HepG2 (cell line): ENCODE data around the gene ZNF597. TPM values are rescaled to one million over a fixed set of nuclear protein-coding genes. Genes with fewer than 3 reads are reported as not detected.

Source experiments
- ATAC-seq: fragments of 200-7000 bp; cut with Tn5 transposase; 3 replicates; pipeline ENCODE4 v1.9.1; 2020; ENCODE audit warnings: mild to moderate bottlenecking, moderate library complexity
- BruUV-seq: library from RNA; stranded (reverse); fragments of 400-500 nt; replicated peaks from 2 replicates; lab custom pipeline; 2021; lab: Mats Ljungman, UMichigan
- CTCF ChIA-PET: fragments of 300-600 bp; formaldehyde crosslinking; extraction: SDS; loops from one replicate; lab custom pipeline; 2021; ENCODE audit warnings: low total read pairs, inconsistent platforms, low intra/inter-chr PET ratio; lab: Yijun Ruan, JAX
- POLR2A ChIA-PET: fragments of 350-600 bp; sonication (Branson Sonifier 250); formaldehyde crosslinking; loops from one replicate; lab custom pipeline; 2020; ENCODE audit warnings: antibody characterized with exemption, inconsistent platforms; lab: Yijun Ruan, JAX
- DNase-seq: peaks from one replicate; pipeline ENCODE4 v3.0.0-alpha.2; 2015; ENCODE audit warnings: low spot score
- FAIRE-seq: peaks from 3 replicates; lab custom pipeline; 2011; peaks lifted over from hg19 to GRCh38; lab: Jason Lieb, UNC
- H2AFZ ChIP-seq: one replicate; pipeline ENCODE4 v1.6.1; 2011; ENCODE audit warnings: low read length, inconsistent platforms
- H3K27ac ChIP-seq: fragments of 300-600 bp; 3 replicates; pipeline ENCODE4 v1.8.0; 2011; ENCODE audit warnings: mixed run types, mild to moderate bottlenecking, mixed read lengths, low read length, inconsistent platforms; ENCODE audit not compliant: insufficient read depth; ENCODE audit errors: extremely low read length
- H3K27me3 ChIP-seq, 2 experiments: fragments of 200-600 bp in 1 of 2; 2 replicates in 1 of 2; 3 replicates in 1 of 2; pipeline versions ENCODE4 v1.6.0 to v1.8.0; 2011; ENCODE audit warnings: low read length in 2 of 2, mild to moderate bottlenecking in 2 of 2, moderate library complexity in 2 of 2, inconsistent platforms in 1 of 2; ENCODE audit not compliant: insufficient read depth in 2 of 2, control insufficient read depth in 1 of 2
- H3K36me3 ChIP-seq, 2 experiments: fragments of 200-600 bp in 1 of 2; replicated peaks in 1 of 2; 2 replicates in 1 of 2; 3 replicates in 1 of 2; pipeline versions ENCODE4 v1.5.1 to v1.8.0; 2011; ENCODE audit warnings: low read length in 2 of 2, inconsistent platforms in 1 of 2; ENCODE audit not compliant: insufficient read depth in 2 of 2, control insufficient read depth in 1 of 2
- H3K4me1 ChIP-seq: 2 replicates; pipeline ENCODE4 v1.5.1; 2012; ENCODE audit warnings: low read length, inconsistent platforms; ENCODE audit not compliant: insufficient read depth
- H3K4me2 ChIP-seq: 2 replicates; pipeline ENCODE4 v1.6.0; 2011; ENCODE audit warnings: low read depth, low read length, inconsistent platforms
- H3K4me3 ChIP-seq, 3 experiments: fragments of 200-600 bp in 1 of 3; sonication (generic), shearing (Covaris generic) in 1 of 3; replicated peaks in 1 of 3; 2 replicates each; pipeline ENCODE4 v1.5.1; 2011 to 2016; ENCODE audit warnings: low read length in 3 of 3, inconsistent platforms in 2 of 3, low read depth in 2 of 3, mild to moderate bottlenecking in 2 of 3, control low read depth in 1 of 3, mixed read lengths in 1 of 3; ENCODE audit not compliant: insufficient read depth in 1 of 3
- H3K79me2 ChIP-seq: one replicate; pipeline ENCODE4 v1.6.1; 2011; ENCODE audit warnings: low read length, inconsistent platforms; ENCODE audit not compliant: insufficient read depth
- H3K9ac ChIP-seq: 2 replicates; pipeline ENCODE4 v1.6.0; 2011; ENCODE audit warnings: mild to moderate bottlenecking, low read depth, low read length, inconsistent platforms; ENCODE audit not compliant: insufficient read depth
- H3K9me3 ChIP-seq: 2 replicates; pipeline ENCODE4 v1.5.1; 2012; ENCODE audit warnings: mild to moderate bottlenecking, low read length
- H4K20me1 ChIP-seq: 2 replicates; pipeline ENCODE4 v1.6.0; 2011; ENCODE audit warnings: inconsistent platforms, mild to moderate bottlenecking, low read length, moderate library complexity; ENCODE audit not compliant: insufficient read depth
- ASH2L ChIP-seq: fragments of 300-600, 200-600 bp; sonication (generic); IDR thresholded peaks from 2 replicates; pipeline ENCODE4 v1.7.0; 2017; ENCODE audit warnings: low read depth, mild to moderate bottlenecking, moderate library complexity, mixed read lengths, low read length; ENCODE audit not compliant: insufficient read length
- FOXM1 ChIP-seq: sonication (generic); formaldehyde crosslinking; IDR thresholded peaks from 2 replicates; pipeline ENCODE4 v1.5.0; 2020; ENCODE audit warnings: missing genetic modification reagents
- ISL2 ChIP-seq: sonication (generic); formaldehyde crosslinking; IDR thresholded peaks from 2 replicates; pipeline ENCODE4 v1.5.0; 2020; ENCODE audit warnings: missing genetic modification reagents
- PCBP1 ChIP-seq: fragments of 200-400 bp; formaldehyde crosslinking; IDR thresholded peaks from 2 replicates; pipeline ENCODE4 v1.6.1; 2017; ENCODE audit warnings: mild to moderate bottlenecking, low read depth, low read length, borderline replicate concordance
- RBM22 ChIP-seq: fragments of 200-400 bp; formaldehyde crosslinking; optimal IDR thresholded peaks from 2 replicates; pipeline ENCODE3; 2017; ENCODE audit warnings: mild to moderate bottlenecking, low read length, moderate library complexity
- ZNF629 ChIP-seq: sonication (generic); formaldehyde crosslinking; conservative IDR thresholded peaks from 2 replicates; pipeline ENCODE4 v1.5.0; 2020; ENCODE audit warnings: missing genetic modification reagents
- WGBS: methylation state at CpG from one replicate; pipeline ENCODE4 v1.1.6; 2017; ENCODE audit warnings: low lambda C conversion rate; 5-methylcytosine and 5-hydroxymethylcytosine counted together
- in situ Hi-C: cut with HindIII; loops from 2 replicates; pipeline ENCODE4 v1.10.0; 2017; ENCODE audit warnings: low pct_unique_long_range_greater_than_20kb; ENCODE audit not compliant: extremely low pct_ligation_motif_present
- intact Hi-C: fragments of 100-400 bp; cut with micrococcal nuclease; formaldehyde crosslinking; loops from one replicate; pipeline ENCODE4 v1.10.0; 2022; ENCODE audit not compliant: unreplicated experiment
- polyA plus RNA-seq, 8 experiments: library from polyadenylated mRNA; depleted of rRNA in 3 of 8; stranded (reverse) in 7 of 8; unstranded in 1 of 8; fragments of >200 nt; fragmentation: Illumina TruSeq in 4 of 8; extraction: Trizol in 4 of 8; gene quantifications; 2 replicates each; pipeline versions ENCODE4 v1.2.1 to v1.2.3, GENCODE V29; 2011 to 2016; ENCODE audit warnings: low read depth in 4 of 8, missing spikeins in 1 of 8, mixed read lengths in 1 of 8; ENCODE audit not compliant: insufficient read depth in 1 of 8
- total RNA-seq, 5 experiments: library from RNA; depleted of rRNA; stranded (reverse); fragments of >200 nt; fragmentation: Illumina TruSeq; extraction: Trizol; gene quantifications; 2 replicates each; pipeline ENCODE4 v1.2.3, GENCODE V29; 2016; ENCODE audit warnings: low read depth in 1 of 5
- TF ChIP-seq, protein P1 (sequence below): sonication (generic); formaldehyde crosslinking; IDR thresholded peaks from 2 replicates; pipeline ENCODE4 v1.8.0; 2022; ENCODE audit warnings: missing genetic modification reagents, mild to moderate bottlenecking, inconsistent platforms, borderline replicate concordance
- TF ChIP-seq, protein P2 (sequence below): sonication (generic); formaldehyde crosslinking; IDR thresholded peaks from 2 replicates; pipeline ENCODE4 v1.5.1; 2020; ENCODE audit warnings: mild to moderate bottlenecking, missing genetic modification reagents, moderate library complexity
- TF ChIP-seq, protein P3 (sequence below): sonication (generic); formaldehyde crosslinking; IDR thresholded peaks from 2 replicates; pipeline ENCODE4 v1.4.0; 2020; ENCODE audit warnings: missing genetic modification reagents

ZNF597 gene
- total and polyA plus RNA-seq, 2 of the 13 experiments (the other 11 are each of a cell fraction or from before 2014, with no cell fraction given), result 1.3 to 2.4 TPM

DNA sequence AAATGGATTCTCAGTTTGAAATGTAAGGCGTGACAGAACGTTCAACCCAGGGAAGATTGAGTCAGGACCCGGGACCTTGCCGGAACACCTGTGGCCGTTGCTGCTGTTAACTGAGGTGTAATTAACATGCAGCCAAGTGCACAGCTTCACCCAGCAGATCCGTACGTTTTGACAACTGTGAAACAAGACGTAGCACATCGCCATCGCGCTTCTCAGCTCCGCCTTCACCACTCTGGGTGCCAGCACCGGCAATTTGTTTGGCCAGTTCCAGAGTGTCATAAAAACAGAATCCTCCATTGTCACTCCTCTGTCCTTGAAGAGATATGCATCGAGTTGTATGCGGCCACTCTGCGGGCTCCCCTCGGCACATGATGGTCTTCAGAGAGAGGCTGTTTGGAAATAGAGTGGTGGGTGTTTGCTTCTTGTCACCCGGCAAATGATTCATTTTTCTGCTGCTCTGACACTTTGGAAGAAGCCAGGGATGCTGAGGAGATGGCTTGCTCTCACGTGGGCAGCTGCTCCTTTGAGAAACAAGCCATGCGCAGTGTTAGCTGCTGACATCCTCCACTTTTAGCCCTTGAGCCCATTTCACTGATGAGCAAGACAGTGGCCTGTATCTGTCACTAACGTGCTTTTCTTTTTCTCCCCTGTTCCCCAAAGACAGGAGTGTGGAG is 22.7 kb upstream of the ZNF597 start:
- no peak overlapping the region for H3K27ac ChIP-seq
- H3K9ac ChIP-seq, result no peak overlapping the region
- POLR2A ChIA-PET, result interaction anchor here (1.5 to 1.6 kb wide), 2 partner anchors 9 to 202 kb away, joined by 3 to 4 read pairs; no protein-coding TSS in a partner anchor
- intact Hi-C loops, result no loop called here
- H3K4me1 ChIP-seq, result peaks cover 43% of the 10 kb centered on the region
- H2AFZ ChIP-seq, result no peak overlapping the region
- H3K79me2 ChIP-seq, result peaks cover 96% of the 10 kb centered on the region
- peaks cover 8 to 36% of the 10 kb centered on the region in 2 experiments for H3K36me3 ChIP-seq
- BruUV-seq, result no TSS peak
- H3K27me3 ChIP-seq, result no peaks in the 10 kb centered on the region
- H3K4me2 ChIP-seq, result no peak overlapping the region
- peak; percentile 14; the same call in 1 of the 2 replicates for TF ChIP-seq ZNF629 (CRISPR knock-in tag)
- TF ChIP-seq, protein P1, sequence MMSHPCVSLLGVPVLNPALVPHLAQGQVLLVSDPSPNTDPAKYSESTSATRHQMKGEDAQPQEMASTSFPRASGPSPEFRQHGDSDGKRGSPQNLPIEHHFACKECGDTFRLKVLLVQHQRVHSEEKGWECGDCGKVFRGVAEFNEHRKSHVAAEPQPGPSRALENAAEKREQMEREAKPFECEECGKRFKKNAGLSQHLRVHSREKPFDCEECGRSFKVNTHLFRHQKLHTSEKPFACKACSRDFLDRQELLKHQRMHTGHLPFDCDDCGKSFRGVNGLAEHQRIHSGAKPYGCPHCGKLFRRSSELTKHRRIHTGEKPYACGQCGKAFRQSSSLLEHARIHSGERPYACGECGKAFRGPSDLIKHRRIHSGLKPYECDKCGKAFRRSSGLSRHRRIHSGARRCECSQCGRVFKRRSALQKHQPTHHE (CRISPR knock-in tag), result no peak
- TF ChIP-seq PCBP1, result no peak
- peak; percentile 4 for TF ChIP-seq RBM22
- TF ChIP-seq, all 625 proteins: peak for 2
- no peak for ATAC-seq
- no peak for FAIRE-seq
- no peak for DNase-seq
- H4K20me1 ChIP-seq, result peaks cover 90% of the 10 kb centered on the region
- H3K4me3 ChIP-seq, result no peak overlapping the region
- H3K9me3 ChIP-seq, result no peaks in the 10 kb centered on the region
- 97% methylated on average over 18 of the region's 21 CpGs for WGBS
- CTCF ChIA-PET, result no interaction called here
- in situ Hi-C loops, result no loop called here

DNA sequence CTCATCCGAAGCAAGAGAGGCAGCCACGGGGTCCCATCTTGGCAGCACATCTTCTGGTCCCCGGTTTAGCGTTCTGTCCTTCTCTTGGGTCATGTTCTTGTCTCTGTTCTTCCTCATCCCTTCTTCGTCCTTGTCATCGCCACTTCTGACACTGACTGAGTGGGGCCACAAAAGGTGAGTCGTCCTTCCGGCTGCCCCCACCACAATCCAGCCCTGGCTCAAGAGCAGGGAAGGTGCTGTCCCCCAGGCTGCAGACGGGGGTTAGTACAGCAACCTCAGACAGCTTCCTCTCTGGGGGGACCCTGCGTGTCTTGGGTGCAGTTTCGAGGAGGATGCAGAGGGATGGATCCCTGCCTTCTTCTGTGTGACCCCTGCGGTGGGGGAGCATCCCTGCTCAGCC is 22.0 kb upstream of the ZNF597 start:
- Histone ChIP-seq H3K9ac (no peak overlapping the region), H3K79me2 (peaks cover 96% of the 10 kb centered on the region), H3K9me3 (no peaks in the 10 kb centered on the region), H3K27me3 (no peaks in the 10 kb centered on the region), H3K4me2 (no peak overlapping the region), H3K4me3 (no peak overlapping the region), H3K4me1 (peaks cover 51% of the 10 kb centered on the region), H2AFZ (no peak overlapping the region), H4K20me1 (peaks cover 90% of the 10 kb centered on the region), H3K27ac (no peak overlapping the region), H3K36me3 (peaks cover 8 to 36% of the 10 kb centered on the region in 2 experiments)
- DNase-seq (no peak), FAIRE-seq (no peak), ATAC-seq (no peak)
- intact Hi-C loops (no loop called here), in situ Hi-C loops (no loop called here)
- ChIA-PET CTCF (no interaction called here), POLR2A (no interaction called here)
- 97% methylated on average over 12 of the region's 12 CpGs for WGBS
- no TSS peak for BruUV-seq
- TF ChIP-seq FOXM1 (CRISPR knock-in tag) (no peak), ISL2 (CRISPR knock-in tag) (no peak), ASH2L (no peak)
- TF ChIP-seq, protein P2, sequence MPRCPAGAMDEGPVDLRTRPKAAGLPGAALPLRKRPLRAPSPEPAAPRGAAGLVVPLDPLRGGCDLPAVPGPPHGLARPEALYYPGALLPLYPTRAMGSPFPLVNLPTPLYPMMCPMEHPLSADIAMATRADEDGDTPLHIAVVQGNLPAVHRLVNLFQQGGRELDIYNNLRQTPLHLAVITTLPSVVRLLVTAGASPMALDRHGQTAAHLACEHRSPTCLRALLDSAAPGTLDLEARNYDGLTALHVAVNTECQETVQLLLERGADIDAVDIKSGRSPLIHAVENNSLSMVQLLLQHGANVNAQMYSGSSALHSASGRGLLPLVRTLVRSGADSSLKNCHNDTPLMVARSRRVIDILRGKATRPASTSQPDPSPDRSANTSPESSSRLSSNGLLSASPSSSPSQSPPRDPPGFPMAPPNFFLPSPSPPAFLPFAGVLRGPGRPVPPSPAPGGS (CRISPR knock-in tag), result no peak
- TF ChIP-seq, protein P3, sequence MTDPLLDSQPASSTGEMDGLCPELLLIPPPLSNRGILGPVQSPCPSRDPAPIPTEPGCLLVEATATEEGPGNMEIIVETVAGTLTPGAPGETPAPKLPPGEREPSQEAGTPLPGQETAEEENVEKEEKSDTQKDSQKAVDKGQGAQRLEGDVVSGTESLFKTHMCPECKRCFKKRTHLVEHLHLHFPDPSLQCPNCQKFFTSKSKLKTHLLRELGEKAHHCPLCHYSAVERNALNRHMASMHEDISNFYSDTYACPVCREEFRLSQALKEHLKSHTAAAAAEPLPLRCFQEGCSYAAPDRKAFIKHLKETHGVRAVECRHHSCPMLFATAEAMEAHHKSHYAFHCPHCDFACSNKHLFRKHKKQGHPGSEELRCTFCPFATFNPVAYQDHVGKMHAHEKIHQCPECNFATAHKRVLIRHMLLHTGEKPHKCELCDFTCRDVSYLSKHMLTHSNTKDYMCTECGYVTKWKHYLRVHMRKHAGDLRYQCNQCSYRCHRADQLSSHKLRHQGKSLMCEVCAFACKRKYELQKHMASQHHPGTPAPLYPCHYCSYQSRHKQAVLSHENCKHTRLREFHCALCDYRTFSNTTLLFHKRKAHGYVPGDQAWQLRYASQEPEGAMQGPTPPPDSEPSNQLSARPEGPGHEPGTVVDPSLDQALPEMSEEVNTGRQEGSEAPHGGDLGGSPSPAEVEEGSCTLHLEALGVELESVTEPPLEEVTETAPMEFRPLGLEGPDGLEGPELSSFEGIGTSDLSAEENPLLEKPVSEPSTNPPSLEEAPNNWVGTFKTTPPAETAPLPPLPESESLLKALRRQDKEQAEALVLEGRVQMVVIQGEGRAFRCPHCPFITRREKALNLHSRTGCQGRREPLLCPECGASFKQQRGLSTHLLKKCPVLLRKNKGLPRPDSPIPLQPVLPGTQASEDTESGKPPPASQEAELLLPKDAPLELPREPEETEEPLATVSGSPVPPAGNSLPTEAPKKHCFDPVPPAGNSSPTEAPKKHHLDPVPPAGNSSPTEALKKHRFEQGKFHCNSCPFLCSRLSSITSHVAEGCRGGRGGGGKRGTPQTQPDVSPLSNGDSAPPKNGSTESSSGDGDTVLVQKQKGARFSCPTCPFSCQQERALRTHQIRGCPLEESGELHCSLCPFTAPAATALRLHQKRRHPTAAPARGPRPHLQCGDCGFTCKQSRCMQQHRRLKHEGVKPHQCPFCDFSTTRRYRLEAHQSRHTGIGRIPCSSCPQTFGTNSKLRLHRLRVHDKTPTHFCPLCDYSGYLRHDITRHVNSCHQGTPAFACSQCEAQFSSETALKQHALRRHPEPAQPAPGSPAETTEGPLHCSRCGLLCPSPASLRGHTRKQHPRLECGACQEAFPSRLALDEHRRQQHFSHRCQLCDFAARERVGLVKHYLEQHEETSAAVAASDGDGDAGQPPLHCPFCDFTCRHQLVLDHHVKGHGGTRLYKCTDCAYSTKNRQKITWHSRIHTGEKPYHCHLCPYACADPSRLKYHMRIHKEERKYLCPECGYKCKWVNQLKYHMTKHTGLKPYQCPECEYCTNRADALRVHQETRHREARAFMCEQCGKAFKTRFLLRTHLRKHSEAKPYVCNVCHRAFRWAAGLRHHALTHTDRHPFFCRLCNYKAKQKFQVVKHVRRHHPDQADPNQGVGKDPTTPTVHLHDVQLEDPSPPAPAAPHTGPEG (CRISPR knock-in tag), result no peak
